DND-41 (cell line): Measurements from ENCODE around the gene G0S2.

Source experiments
- EZH2 ChIP-seq: IDR thresholded peaks from 3 replicates; pipeline ENCODE4 v1.6.1; 2012; ENCODE audit warnings: borderline replicate concordance, low read depth, mild to moderate bottlenecking, moderate library complexity, low read length, inconsistent platforms; ENCODE audit not compliant: severe bottlenecking
- TF ChIP-seq, protein P1 (sequence below): IDR thresholded peaks from 2 replicates; pipeline ENCODE4 v1.5.1; 2012; ENCODE audit warnings: borderline replicate concordance, low read length, moderate library complexity, mild to moderate bottlenecking; ENCODE audit not compliant: poor library complexity, severe bottlenecking; ENCODE audit errors: extremely low read depth

DNA sequence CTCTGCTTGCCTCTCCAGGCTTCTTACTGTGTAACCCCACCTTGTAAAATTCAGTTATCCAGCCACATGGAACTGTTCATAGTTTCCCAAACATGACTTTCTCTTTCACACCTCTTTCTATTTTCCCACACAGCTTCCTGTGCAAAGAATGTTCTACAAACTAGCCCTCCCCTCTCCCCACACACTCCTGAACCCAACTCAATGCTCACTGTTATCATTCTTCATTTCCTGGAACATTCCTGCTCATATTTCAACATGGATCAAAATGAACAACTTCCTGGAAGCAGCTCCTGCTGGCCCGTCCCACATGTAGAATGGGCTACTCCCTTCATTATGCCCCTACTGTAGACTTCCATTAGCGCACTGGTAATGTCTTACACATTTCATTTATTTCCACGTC, 21.9 kb downstream of the G0S2 start:
- TF ChIP-seq, protein P1, sequence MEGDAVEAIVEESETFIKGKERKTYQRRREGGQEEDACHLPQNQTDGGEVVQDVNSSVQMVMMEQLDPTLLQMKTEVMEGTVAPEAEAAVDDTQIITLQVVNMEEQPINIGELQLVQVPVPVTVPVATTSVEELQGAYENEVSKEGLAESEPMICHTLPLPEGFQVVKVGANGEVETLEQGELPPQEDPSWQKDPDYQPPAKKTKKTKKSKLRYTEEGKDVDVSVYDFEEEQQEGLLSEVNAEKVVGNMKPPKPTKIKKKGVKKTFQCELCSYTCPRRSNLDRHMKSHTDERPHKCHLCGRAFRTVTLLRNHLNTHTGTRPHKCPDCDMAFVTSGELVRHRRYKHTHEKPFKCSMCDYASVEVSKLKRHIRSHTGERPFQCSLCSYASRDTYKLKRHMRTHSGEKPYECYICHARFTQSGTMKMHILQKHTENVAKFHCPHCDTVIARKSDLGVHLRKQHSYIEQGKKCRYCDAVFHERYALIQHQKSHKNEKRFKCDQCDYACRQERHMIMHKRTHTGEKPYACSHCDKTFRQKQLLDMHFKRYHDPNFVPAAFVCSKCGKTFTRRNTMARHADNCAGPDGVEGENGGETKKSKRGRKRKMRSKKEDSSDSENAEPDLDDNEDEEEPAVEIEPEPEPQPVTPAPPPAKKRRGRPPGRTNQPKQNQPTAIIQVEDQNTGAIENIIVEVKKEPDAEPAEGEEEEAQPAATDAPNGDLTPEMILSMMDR = no peak
- TF ChIP-seq EZH2 = no peak
